Activated CD4-positive, CD25-positive, alpha-beta regulatory T cell treated with anti-CD3 and anti-CD28 coated beads, Interleukin-2, amount 50 U/mL, for 24 hours (primary cell): ENCODE results near the gene SPTLC1.
"Not testable (repeated sequence)": the region's sequence is repeated elsewhere in the genome, so short reads cannot be mapped to it uniquely, and the experiment has no call there.

ENCODE experiments used
- ATAC-seq, 2 donors: fragments of 150-1000 bp; cut with Tn5 transposase; one replicate each; pipeline ENCODE4 v1.10.0; 2021; ENCODE audit warnings: mild to moderate bottlenecking in 1 of 2, moderate library complexity in 1 of 2

Gene SPTLC1

DNA sequence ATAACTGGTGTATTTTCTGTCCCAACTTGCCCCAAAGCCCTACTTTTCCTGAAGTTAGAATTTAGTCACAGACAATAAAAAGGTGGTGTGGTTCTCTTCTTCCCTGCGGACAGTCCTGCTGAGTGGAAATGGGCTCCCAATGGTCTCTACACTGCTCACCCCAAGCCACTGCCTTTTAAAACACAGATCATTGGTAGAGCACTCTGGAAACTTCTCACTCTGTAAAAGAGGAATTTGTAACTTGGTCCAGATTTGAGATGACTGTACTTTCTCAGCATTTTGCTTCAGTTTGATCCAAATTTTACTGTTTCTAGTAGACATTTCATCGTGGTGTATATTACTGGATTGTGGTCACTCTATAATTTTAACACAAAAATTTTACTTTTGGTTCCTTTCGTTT is 84.8 kb downstream of the SPTLC1 start:
- no peak for ATAC-seq

DNA sequence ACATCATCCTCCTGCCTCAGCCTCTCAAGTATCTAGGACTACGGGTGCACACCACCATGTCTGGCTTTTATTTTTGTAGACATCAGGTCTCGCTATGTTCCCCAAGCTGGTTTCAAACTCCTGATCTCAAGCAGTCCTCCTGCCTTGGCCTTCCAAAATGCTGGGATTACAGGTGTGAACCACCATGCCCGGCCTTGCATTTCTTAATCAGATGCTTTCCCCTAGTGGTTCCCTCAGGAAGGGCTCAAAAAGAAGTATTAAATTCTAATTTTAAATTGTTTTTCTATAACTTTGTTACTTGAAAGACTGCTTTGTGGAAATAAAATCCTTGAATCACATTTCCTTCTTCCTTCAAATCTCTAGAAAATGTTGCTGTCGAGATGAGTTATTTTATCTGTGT is 85.7 kb downstream of the SPTLC1 start:
- no peak for ATAC-seq

- ATAC-seq = no peak
Measured at GRCh38 chr9:92026206-92027002, 88.8 kb downstream of the SPTLC1 start.

DNA sequence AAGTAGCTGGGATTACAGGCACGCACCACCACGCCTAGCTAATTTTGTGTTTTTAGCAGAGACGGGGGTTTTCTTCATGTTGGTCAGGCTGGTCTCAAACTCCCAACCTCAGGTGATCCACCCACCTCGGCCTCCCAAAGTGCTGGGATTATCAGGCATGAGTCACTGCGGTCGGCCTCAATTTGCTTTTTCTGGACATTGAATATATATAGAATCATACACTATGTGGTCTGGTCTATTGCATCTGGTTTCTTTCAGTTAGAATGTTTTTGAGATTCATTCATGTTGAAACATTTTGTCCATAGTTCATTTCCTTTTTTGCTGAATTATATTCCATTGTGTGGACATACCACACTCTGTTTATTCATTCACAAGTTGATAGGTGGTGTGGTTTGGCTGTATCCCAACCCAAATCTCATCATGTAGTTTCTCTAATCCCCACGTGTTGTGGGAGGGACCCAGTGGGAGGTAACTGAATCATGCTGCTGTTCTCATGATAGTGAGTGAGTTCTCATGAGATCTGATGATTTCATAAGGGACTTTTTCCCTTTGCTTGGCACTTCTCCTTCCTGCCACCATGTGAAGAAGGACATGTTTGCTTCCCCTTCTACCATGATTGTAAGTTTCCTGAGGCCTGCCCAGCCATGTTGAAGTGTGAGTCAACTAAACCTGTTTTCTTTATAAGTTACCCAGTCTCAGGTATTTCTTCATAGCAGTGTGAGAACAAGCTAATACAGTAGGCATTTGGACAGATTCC is 93.2 kb downstream of the SPTLC1 start:
- not testable (repeated sequence) for ATAC-seq

DNA sequence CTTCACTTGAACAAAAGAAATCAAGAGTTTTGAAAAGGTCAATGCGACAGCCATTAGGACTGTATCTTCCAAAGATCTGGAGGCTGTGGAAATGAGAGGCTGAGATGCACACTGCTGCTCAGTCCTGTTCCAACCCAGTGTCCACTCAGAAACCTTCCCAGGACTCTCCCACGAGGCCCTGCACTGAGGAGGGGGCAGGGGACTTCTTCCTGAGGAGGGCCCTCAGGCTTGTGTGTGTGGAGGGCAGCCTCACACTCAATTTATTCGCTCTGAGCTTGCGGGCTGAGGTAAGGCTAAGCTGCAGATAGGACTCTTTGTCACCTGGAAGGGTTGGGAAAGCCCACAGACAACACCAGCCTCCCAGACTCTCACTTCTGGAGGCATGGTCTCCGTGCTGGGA is 95.6 kb downstream of the SPTLC1 start:
- no peak for ATAC-seq

GRCh38 chr9:92010705-92011536 is 104.3 kb downstream of the SPTLC1 start:
- ATAC-seq = no peak

DNA sequence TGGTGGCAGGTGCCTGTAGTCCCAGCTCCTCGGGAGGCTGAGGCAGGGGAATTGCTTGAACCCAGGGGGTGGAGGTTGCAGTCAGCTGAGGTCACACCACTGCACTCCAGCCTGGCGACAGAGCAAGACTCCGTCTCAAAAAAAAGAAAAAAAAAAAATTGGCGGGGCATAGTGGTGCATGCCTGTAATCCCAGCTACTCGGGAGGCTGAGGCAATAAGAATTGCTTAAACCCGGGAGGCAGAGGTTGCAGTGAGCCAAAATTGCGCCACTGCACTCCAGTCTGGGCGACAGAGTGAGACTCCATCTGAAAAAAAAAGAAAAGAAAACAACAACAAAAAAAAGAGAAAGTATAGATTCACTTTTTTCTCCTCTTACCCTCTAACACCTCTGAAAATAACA is 105.0 kb downstream of the SPTLC1 start:
- ATAC-seq = not testable (repeated sequence)

GRCh38 chr9:92008041-92008440 is 107.2 kb downstream of the SPTLC1 start:
- no peak for ATAC-seq

- ATAC-seq = no peak
Measured at GRCh38 chr9:92004045-92004392, 111.2 kb downstream of the SPTLC1 start.

GRCh38 chr9:92003308-92004044 is 111.7 kb downstream of the SPTLC1 start:
- no peak for ATAC-seq

GRCh38 chr9:92001948-92002347 is 113.3 kb downstream of the SPTLC1 start:
- ATAC-seq = not testable (repeated sequence)

- no peak for ATAC-seq
Measured at GRCh38 chr9:92001244-92001643, 114.0 kb downstream of the SPTLC1 start.

GRCh38 chr9:91995000-91995655 is 120.1 kb downstream of the SPTLC1 start:
- ATAC-seq = no peak

- no peak for ATAC-seq
Measured at GRCh38 chr9:91994422-91994821, 120.8 kb downstream of the SPTLC1 start.

GRCh38 chr9:91992461-91993041 is 122.7 kb downstream of the SPTLC1 start:
- ATAC-seq = no peak

DNA sequence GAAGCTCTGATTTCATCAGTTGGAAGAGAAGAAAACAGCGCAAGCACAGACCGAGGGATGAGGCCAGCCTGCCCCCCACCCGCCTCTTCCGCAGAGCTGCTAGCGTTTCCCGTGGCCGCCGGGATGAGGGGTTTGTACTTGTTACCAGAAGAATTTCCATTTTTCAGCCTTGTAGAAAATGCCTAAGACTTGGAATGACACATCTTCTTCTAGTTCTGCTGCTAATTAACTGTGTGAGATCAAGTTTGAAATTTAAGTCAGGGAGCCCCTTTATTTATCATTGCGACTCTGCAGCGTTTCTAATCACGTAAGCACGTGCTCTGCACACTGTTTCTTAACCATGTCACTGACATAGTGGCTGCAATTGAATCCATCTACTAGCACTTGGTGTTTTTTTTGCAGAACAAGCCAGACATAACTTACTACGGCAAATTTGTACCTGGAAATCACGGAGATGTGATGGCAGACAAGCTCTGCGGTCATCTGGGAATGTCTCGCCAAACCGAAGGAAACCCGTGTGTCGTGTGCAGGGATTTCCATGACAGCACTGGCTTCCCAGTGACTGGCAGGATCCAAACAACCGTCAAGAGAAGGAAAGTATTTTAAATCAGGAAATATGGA is 123.4 kb downstream of the SPTLC1 start:
- no peak for ATAC-seq

- no peak for ATAC-seq
Measured at GRCh38 chr9:91986248-91986647, 129.0 kb downstream of the SPTLC1 start.

DNA sequence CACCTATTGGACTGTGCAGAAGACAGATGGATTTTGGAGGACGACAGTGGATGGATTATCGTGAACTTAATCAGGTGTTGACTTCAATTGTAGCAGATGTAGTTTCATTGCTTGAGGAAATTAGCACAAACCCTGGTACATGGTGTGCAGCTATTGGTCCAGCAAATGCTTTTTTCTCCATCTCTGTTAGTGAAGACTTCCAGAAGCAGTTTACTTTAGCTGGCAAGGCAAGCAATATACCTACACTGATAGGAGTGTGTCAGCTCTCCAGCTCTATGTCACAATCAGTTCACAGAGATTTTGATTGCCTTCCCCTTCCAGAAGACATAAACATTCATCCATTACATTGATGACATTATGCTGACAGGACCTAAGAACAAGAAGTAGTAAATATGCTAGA is 129.5 kb downstream of the SPTLC1 start:
- ATAC-seq = no peak
